ENCODE data around the gene CD48.

The CD48 gene

GRCh38 chr1:160676869-160677597, 34.6 kb downstream of the CD48 start:
- no peak for DNase-seq (ENCODE audit: low spot score)

- DNase-seq (ENCODE audit: low spot score) = peak; percentile 12
Observed at GRCh38 chr1:160675641-160676410, 35.8 kb downstream of the CD48 start.

GRCh38 chr1:160674415-160674814, 37.2 kb downstream of the CD48 start:
- DNase-seq (ENCODE audit: low spot score) = no peak

GRCh38 chr1:160672789-160673695, 38.6 kb downstream of the CD48 start:
- DNase-seq (ENCODE audit: low spot score) = no peak

- no peak for DNase-seq (ENCODE audit: low spot score)
Observed at GRCh38 chr1:160671603-160672517, 39.8 kb downstream of the CD48 start.

- DNase-seq (ENCODE audit: low spot score) = no peak
Observed at GRCh38 chr1:160670701-160671100, 40.9 kb downstream of the CD48 start.

GRCh38 chr1:160669802-160670201, 41.8 kb downstream of the CD48 start:
- no peak for DNase-seq (ENCODE audit: low spot score)

- DNase-seq (ENCODE audit: low spot score) = no peak
Observed at GRCh38 chr1:160669276-160669675, 42.3 kb downstream of the CD48 start.

GRCh38 chr1:160667896-160668295, 43.7 kb downstream of the CD48 start:
- no peak for DNase-seq (ENCODE audit: low spot score)

GRCh38 chr1:160666079-160666442, 45.6 kb downstream of the CD48 start:
- no peak for DNase-seq (ENCODE audit: low spot score)

- DNase-seq (ENCODE audit: low spot score) = no peak
Observed at GRCh38 chr1:160665330-160666078, 46.1 kb downstream of the CD48 start.

- no peak for DNase-seq (ENCODE audit: low spot score)
Observed at GRCh38 chr1:160664573-160665051, 47.0 kb downstream of the CD48 start.

- DNase-seq (ENCODE audit: low spot score) = no peak
Observed at GRCh38 chr1:160662910-160663309, 48.7 kb downstream of the CD48 start.

- no peak for DNase-seq (ENCODE audit: low spot score)
Observed at GRCh38 chr1:160659566-160659965, 52.1 kb downstream of the CD48 start.

- DNase-seq (ENCODE audit: low spot score) = no peak
Observed at GRCh38 chr1:160658814-160659193, 52.8 kb downstream of the CD48 start.

- DNase-seq (ENCODE audit: low spot score) = no peak
Observed at GRCh38 chr1:160658162-160658813, 53.3 kb downstream of the CD48 start.

GRCh38 chr1:160657250-160657781, 54.3 kb downstream of the CD48 start:
- DNase-seq (ENCODE audit: low spot score) = no peak

GRCh38 chr1:160656737-160657136, 54.9 kb downstream of the CD48 start:
- no peak for DNase-seq (ENCODE audit: low spot score)

GRCh38 chr1:160653620-160654016, 58.0 kb downstream of the CD48 start:
- no peak for DNase-seq (ENCODE audit: low spot score)
